GM20431 (cell line): ENCODE results near the gene SPTLC2.

Source experiments
- in situ Hi-C: fragments of 300-500 bp; cut with MseI, MboI; formaldehyde crosslinking; loops from one replicate; pipeline ENCODE4 v1.15.0; 2020; ENCODE audit warnings: low sequenced_read_pairs; ENCODE audit not compliant: unreplicated experiment

Gene SPTLC2

DNA sequence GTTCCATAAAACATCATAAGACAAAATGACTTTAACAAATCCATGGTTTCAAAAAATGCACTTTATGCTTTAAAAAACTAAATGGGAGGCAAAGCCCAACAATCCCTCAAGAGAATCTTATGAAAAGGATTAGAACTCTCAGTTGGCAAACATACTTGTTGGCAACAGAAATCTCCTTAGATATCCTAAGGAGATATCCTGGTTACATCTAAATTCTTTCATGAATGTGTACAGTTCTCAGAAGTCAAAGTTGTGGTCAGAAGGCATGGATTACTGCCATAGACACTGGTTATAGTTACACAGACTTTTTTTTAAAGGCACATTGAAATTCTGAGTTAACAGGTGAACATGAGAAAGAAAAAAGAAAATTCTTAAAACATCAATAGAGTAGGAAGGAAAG, 100.3 kb downstream of the SPTLC2 start:
- in situ Hi-C loops = no loop called here

DNA sequence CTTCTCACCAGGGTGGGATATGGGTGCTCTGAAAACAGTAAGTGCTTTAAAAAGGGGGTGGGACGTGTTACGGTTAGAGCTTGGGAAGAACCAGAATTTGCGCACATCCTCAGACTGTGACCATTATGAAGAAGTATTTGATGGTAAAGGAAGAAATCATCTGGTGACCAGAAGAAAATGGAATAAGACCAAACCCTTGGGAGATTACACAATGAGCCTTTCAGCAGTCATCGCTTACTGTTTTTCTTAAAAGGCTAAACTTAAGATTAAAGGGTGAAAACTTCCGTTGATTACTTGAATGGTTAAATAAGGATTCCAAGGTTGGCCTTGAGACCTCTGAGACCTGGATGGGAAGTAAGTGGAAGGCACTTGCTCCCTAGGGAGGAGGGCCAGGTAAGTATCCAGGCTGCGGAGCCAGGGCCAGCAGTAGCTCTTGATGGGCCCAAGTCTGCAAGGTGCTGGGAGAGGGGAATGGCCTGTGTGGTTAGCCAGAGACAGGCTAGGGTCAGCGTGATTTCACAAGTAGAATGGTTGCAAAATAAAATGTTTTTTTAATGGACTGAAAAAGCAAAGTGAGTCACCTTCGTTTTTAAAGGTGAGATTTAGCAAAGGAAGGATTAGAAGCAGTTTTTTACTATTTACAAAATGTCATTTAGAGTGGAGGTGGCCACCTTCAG, 104.8 kb downstream of the SPTLC2 start:
- in situ Hi-C loops = no loop called here

GRCh38 chr14:77509366-77509765, 107.1 kb downstream of the SPTLC2 start:
- in situ Hi-C loops = no loop called here

DNA sequence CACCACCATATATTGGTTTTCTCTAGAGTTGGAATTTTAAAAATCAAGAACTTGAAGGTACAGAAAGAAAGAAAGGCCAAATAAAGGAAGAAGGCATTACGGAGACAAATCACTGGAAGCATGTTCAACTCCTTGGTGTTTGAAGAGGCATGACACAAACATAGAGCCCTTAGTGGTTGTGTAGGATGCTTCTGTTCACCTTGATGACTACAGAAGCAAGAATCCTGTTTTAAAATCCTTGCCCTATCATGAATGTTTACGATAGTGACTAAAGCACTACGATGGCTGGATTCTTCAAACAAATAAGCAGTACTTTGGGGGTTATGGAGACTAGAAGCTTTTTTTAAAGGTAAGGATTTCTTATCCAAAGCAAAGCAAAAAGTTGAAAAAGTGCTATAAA, 107.6 kb downstream of the SPTLC2 start:
- in situ Hi-C loops = no loop called here

DNA sequence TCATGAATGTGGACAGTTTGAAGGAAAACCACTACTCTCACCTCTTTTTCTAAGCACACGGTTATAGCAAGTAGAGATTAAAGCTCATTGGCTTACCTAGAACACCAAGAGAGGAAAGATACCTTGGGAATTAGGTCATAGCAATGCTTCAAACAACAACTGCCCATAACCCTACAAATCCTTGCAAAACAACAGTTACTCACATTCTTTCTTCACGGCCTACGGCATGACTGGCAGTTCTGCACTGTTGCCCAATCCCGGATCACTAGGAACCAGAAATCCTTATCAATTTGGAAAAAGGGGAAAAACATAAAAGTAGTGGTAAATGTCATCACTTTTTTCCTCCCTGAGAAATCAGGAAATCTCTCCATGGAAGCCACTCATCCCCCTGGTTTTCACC, 108.2 kb downstream of the SPTLC2 start:
- in situ Hi-C loops = no loop called here

GRCh38 chr14:77507762-77508161, 108.7 kb downstream of the SPTLC2 start:
- in situ Hi-C loops = no loop called here

- in situ Hi-C loops = no loop called here
These were observed 111.4 kb downstream of the SPTLC2 start for GRCh38 chr14:77505031-77505430.

- in situ Hi-C loops = no loop called here
These were observed 113.3 kb downstream of the SPTLC2 start for GRCh38 chr14:77503138-77503537.

DNA sequence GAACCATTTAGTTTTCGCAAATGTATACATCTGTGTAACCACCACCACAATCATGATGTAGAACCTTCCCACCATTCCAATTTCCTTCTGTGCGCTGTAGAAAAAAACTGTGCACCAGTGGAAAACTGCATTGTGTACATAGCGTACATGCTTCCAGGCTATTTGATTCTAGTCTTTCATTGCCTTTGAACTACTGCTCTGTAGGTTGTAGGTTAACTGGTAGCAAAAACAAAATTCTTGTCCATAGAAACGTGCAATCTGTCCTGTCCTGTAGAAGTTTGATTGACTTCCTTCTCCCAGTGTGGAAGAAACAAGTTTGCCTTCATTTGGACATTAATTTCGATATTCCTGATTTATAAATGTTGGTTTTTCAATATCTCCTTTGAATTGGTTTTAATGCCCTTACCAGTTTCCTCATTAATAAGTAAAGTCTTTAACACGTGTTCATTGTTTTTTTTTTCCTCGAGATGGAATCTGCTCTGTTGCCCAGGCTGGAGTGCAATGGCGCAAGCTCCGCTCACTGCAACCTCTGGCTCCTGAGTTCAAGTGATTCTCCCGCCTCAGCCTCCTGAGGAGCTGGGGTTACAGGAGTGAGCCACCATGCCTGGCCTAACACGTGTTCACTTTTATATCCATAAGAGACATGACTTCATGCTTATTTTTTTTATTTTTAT, 114.2 kb downstream of the SPTLC2 start:
- in situ Hi-C loops = no loop called here

GRCh38 chr14:77498984-77499527, 117.4 kb downstream of the SPTLC2 start:
- in situ Hi-C loops = no loop called here

GRCh38 chr14:77498120-77498979, 118.1 kb downstream of the SPTLC2 start, which contains the start of gene ISM2:
Gene ISM2 (minus strand): TSS chr14:77498816. CDS start chr14:77498793, 23 bp downstream.
- in situ Hi-C loops = no loop called here

GRCh38 chr14:77495334-77495733, 121.1 kb downstream of the SPTLC2 start:
- in situ Hi-C loops = no loop called here

DNA sequence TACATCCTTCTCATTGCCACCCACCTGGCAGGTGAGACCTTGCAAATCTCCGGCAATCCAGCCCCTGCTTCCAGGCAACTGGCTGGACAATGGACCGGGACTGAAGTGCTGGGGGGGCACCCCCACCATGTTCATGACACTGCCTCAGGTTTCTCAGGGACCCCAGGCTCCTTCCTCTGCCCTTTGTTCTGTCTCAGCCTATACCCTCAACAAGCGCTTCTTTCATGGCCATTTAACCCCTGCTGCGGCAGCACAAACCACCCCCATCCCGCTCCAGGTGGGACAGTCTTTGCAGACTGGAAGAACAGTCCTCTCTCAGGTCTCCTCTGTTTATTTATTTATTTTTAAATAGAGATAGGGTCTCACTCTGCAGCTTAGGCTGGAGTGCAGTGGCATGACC, 125.4 kb downstream of the SPTLC2 start:
- in situ Hi-C loops = no loop called here

- in situ Hi-C loops = no loop called here
These were observed 126.0 kb downstream of the SPTLC2 start for GRCh38 chr14:77490347-77490986.

- in situ Hi-C loops = no loop called here
These were observed 127.4 kb downstream of the SPTLC2 start for GRCh38 chr14:77489041-77489440.

DNA sequence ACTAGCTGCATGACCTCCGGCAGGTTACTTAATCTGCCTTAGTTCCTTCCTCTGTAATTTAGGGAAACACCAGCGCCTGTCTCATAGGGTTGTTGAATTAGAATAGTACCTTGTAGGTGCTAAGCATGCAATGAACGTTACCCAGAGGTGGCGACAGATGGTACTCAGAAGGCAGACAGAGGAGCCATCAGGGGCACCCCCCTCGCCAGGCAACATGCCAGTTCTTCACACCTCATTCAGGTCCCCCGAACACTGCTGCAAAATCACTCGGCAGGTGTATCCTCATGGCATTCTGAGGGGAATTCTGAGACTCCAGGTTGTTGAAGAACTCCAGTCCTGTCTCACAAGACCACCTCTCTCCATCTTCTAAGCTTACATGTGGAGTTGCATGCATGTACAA, 127.9 kb downstream of the SPTLC2 start:
- in situ Hi-C loops = no loop called here

DNA sequence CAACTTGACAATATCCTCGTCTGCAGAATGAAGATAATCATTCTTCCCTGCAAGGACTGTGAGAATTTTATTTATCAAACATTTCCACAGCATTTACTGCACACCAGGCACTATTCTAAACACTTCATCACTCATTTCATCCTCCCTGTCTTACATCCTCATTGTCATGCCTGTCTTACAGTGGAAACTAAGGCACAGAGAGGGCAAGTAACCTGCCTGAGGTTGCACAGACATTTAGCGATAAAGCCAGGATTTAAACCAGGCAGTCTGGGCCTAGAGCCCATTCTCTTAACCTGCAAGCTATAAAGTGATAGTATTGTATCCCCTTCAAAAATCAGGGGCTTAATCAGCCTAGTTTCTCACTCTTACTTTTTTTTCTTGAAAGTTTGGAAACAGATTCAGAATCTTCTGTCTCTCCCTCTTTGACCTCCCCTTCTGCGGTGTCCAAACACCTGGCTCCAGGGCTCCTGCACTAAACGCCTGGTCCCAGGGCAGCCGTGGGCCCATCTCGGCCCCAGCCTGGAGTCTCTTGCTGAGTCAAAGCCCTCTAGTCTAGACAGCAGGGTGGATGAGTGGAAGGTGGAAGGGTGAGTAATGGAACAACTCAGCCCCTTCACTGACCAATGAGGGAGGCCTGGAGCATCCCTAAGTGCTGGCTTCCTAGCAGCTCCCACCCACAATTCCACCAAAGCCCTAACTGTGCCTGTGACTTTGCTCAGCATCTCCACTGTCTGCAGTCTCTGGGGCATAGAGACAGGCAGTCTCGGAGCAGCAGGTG, 130.3 kb downstream of the SPTLC2 start:
- in situ Hi-C loops = no loop called here

GRCh38 chr14:77485256-77485655, 131.2 kb downstream of the SPTLC2 start:
- in situ Hi-C loops = no loop called here

DNA sequence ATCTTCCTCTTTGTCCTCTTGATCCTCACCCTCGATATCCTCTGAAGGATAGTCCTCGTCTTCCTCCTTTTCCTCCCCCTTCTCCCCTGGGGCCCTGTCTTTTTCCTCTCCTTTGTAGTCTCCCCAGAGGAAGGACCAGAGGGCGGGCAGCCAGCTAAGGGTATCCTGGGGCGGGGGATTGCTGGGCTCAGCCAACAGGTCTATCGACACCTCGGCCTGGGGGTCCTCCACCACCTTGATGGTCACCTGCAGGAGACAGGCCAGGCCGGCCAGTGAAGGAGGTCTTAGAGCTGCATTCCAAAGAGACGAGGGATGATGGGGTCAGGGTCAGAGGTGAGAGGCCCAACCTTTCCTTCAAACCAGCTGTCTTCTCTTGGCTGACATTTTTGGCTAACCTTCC, 134.0 kb downstream of the SPTLC2 start:
- in situ Hi-C loops = no loop called here
